GM19099 (cell line): ENCODE results near the gene JPT2.
A peak's percentile ranks its signal among the peaks of the same experiment; 100 is the strongest.

Experiments used
- POLR2A ChIP-seq: IDR thresholded peaks from 3 replicates; pipeline ENCODE4 v1.6.1; 2011; ENCODE audit warnings: low read depth; ENCODE audit not compliant: insufficient read length; ENCODE audit errors: extremely low read depth

JPT2 gene

GRCh38 chr16:1677942-1678499, at the start of gene JPT2:
Gene JPT2 (plus strand): TSS chr16:1678279. CDS start chr16:1678313, 34 bp downstream.
- TF ChIP-seq POLR2A, result peak; percentile 80

- TF ChIP-seq POLR2A, result no peak
These were observed 47.4 kb upstream of the JPT2 start for GRCh38 chr16:1630450-1631213.

- no peak for TF ChIP-seq POLR2A
These were observed 46.8 kb upstream of the JPT2 start for GRCh38 chr16:1631230-1631629.

GRCh38 chr16:1631931-1632637, 46.0 kb upstream of the JPT2 start:
- no peak for TF ChIP-seq POLR2A

- no peak for TF ChIP-seq POLR2A
These were observed 45.5 kb upstream of the JPT2 start for GRCh38 chr16:1632638-1632970.

GRCh38 chr16:1633310-1633709, 44.8 kb upstream of the JPT2 start:
- no peak for TF ChIP-seq POLR2A

GRCh38 chr16:1634541-1634940, 43.5 kb upstream of the JPT2 start:
- no peak for TF ChIP-seq POLR2A

GRCh38 chr16:1635070-1635469, 43.0 kb upstream of the JPT2 start:
- no peak for TF ChIP-seq POLR2A

GRCh38 chr16:1637526-1637925, 40.6 kb upstream of the JPT2 start:
- TF ChIP-seq POLR2A, result no peak

GRCh38 chr16:1638757-1639156, 39.3 kb upstream of the JPT2 start:
- TF ChIP-seq POLR2A, result no peak

GRCh38 chr16:1639282-1639681, 38.8 kb upstream of the JPT2 start:
- TF ChIP-seq POLR2A, result no peak

- TF ChIP-seq POLR2A, result no peak
These were observed 38.2 kb upstream of the JPT2 start for GRCh38 chr16:1639860-1640259.

GRCh38 chr16:1640261-1640941, 37.7 kb upstream of the JPT2 start:
- no peak for TF ChIP-seq POLR2A

- TF ChIP-seq POLR2A, result no peak
These were observed 36.8 kb upstream of the JPT2 start for GRCh38 chr16:1641261-1641660.

GRCh38 chr16:1642148-1642547, 35.9 kb upstream of the JPT2 start:
- TF ChIP-seq POLR2A, result no peak
